Endothelial cell of umbilical vein (primary cell): Measurements from ENCODE around the gene LDLRAD2. TPM values are rescaled to one million over a fixed set of nuclear protein-coding genes. Genes with fewer than 3 reads are reported as not detected.

Experiments used
- BruUV-seq: library from RNA; stranded (reverse); fragments of 400-500 nt; replicated peaks from 2 replicates; lab custom pipeline; 2021; lab: Mats Ljungman, UMichigan
- CTCF ChIA-PET: fragments of 300-600, 350-600 bp; sonication (Branson Sonifier 250); formaldehyde crosslinking; loops from one replicate; lab custom pipeline; 2021; ENCODE audit warnings: antibody characterized with exemption, inconsistent platforms; lab: Charles Lee
- POLR2A ChIA-PET: fragments of 300-600, 350-600 bp; sonication (Branson Sonifier 250); formaldehyde crosslinking; loops from one replicate; lab custom pipeline; 2021; ENCODE audit warnings: antibody characterized with exemption, inconsistent platforms; lab: Charles Lee
- DNase-seq: peaks from one replicate; pipeline ENCODE4 v3.0.0-alpha.2; 2011; ENCODE audit warnings: low read depth, low spot score
- FAIRE-seq: peaks from 2 replicates; lab custom pipeline; 2011; peaks lifted over from hg19 to GRCh38; lab: Jason Lieb, UNC
- H2AFZ ChIP-seq: 2 replicates; pipeline ENCODE4 v1.6.0; 2012; ENCODE audit warnings: low read depth, low read length, control low read depth, inconsistent platforms
- H3K27ac ChIP-seq: 2 replicates; pipeline ENCODE4 v1.5.1; 2011; ENCODE audit warnings: low read depth, mild to moderate bottlenecking, control low read depth, low read length, moderate library complexity; ENCODE audit not compliant: insufficient read depth
- H3K27me3 ChIP-seq, 2 experiments: 2 replicates each; pipeline versions ENCODE4 v1.6.0 to v1.6.1; 2011; ENCODE audit warnings: low read length in 2 of 2, mixed read lengths in 1 of 2; ENCODE audit not compliant: control insufficient read depth in 2 of 2, insufficient read depth in 2 of 2
- H3K36me3 ChIP-seq, 2 experiments: 2 replicates in 1 of 2; 3 replicates in 1 of 2; pipeline ENCODE4 v1.5.1; 2011; ENCODE audit warnings: low read length in 2 of 2, mild to moderate bottlenecking in 1 of 2, moderate library complexity in 1 of 2; ENCODE audit not compliant: control insufficient read depth in 2 of 2, insufficient read depth in 2 of 2; ENCODE audit errors: extremely low read depth in 1 of 2
- H3K4me1 ChIP-seq: 3 replicates; pipeline ENCODE4 v1.5.1; 2011; ENCODE audit warnings: mild to moderate bottlenecking, low read length; ENCODE audit not compliant: control insufficient read depth, insufficient read depth; ENCODE audit errors: extremely low read depth
- H3K4me2 ChIP-seq: 2 replicates; pipeline ENCODE4 v1.6.1; 2011; ENCODE audit warnings: low read length, control low read depth, mixed read lengths; ENCODE audit not compliant: insufficient read depth
- H3K4me3 ChIP-seq, 3 experiments: fragments of 200-600 bp in 1 of 3; sonication (generic), shearing (Covaris generic) in 1 of 3; replicated peaks in 1 of 3; 2 replicates each; pipeline ENCODE4 v1.5.1; 2011 to 2016; ENCODE audit warnings: control low read depth in 3 of 3, low read length in 3 of 3, mild to moderate bottlenecking in 2 of 3, inconsistent platforms in 1 of 3, low read depth in 1 of 3, moderate library complexity in 1 of 3; ENCODE audit not compliant: insufficient read depth in 1 of 3
- H3K79me2 ChIP-seq: 2 replicates; pipeline ENCODE4 v1.6.0; 2012; ENCODE audit warnings: low read length, inconsistent platforms; ENCODE audit not compliant: control insufficient read depth, insufficient read depth
- H3K9ac ChIP-seq: replicated peaks from 2 replicates; pipeline ENCODE3; 2011; ENCODE audit warnings: low read length, control low read depth; ENCODE audit not compliant: insufficient read depth; ENCODE audit errors: extremely low read depth
- H3K9me1 ChIP-seq: replicated peaks from 3 replicates; pipeline ENCODE4 v1.6.0; 2011; ENCODE audit warnings: mild to moderate bottlenecking, low read length; ENCODE audit not compliant: control insufficient read depth, insufficient read depth; ENCODE audit errors: extremely low read depth
- H3K9me3 ChIP-seq: replicated peaks from 2 replicates; pipeline ENCODE4 v1.5.1; 2012; ENCODE audit warnings: low read length, inconsistent platforms; ENCODE audit not compliant: control insufficient read depth, insufficient read depth
- H4K20me1 ChIP-seq: replicated peaks from 2 replicates; pipeline ENCODE3; 2011; ENCODE audit warnings: mild to moderate bottlenecking, low read length; ENCODE audit not compliant: control insufficient read depth, insufficient read depth; ENCODE audit errors: extremely low read depth
- EZH2 ChIP-seq: IDR thresholded peaks from 2 replicates; pipeline ENCODE4 v1.6.1; 2012; ENCODE audit warnings: borderline replicate concordance, low read depth, mild to moderate bottlenecking, moderate library complexity, low read length, inconsistent platforms; ENCODE audit not compliant: severe bottlenecking
- FOS ChIP-seq: IDR thresholded peaks from 2 replicates; pipeline ENCODE4 v1.6.1; 2011; ENCODE audit warnings: mild to moderate bottlenecking, low read length, moderate library complexity, borderline replicate concordance; ENCODE audit not compliant: insufficient read depth
- GATA2 ChIP-seq: IDR thresholded peaks from 2 replicates; pipeline ENCODE4 v1.7.0; 2011; ENCODE audit warnings: low read depth, mild to moderate bottlenecking, moderate library complexity, mixed read lengths, low read length; ENCODE audit not compliant: insufficient read length, insufficient read depth
- JUN ChIP-seq: IDR thresholded peaks from 2 replicates; pipeline ENCODE4 v1.6.1; 2011; ENCODE audit warnings: borderline replicate concordance, low read depth; ENCODE audit not compliant: insufficient read length, insufficient read depth
- POLR2A ChIP-seq: IDR thresholded peaks from 2 replicates; pipeline ENCODE4 v1.6.1; 2012; ENCODE audit warnings: low read depth, mild to moderate bottlenecking, control low read depth, low read length
- POLR2AphosphoS5 ChIP-seq: IDR thresholded peaks from 2 replicates; pipeline ENCODE4 v1.6.1; 2012; ENCODE audit warnings: low read depth, mild to moderate bottlenecking, control low read depth, low read length, moderate library complexity; ENCODE audit not compliant: insufficient read depth
- dilution Hi-C: fragments of 300-500 bp; cut with MboI; formaldehyde crosslinking; loops from one replicate; pipeline ENCODE4 v1.15.0; 2019; ENCODE audit warnings: low sequenced_read_pairs; ENCODE audit not compliant: extremely low pct_ligation_motif_present
- intact Hi-C: fragments of 100-400 bp; cut with micrococcal nuclease; formaldehyde crosslinking; loops from one replicate; pipeline ENCODE4 v1.10.0; 2022
- polyA plus RNA-seq, 4 experiments: library from polyadenylated mRNA; depleted of rRNA in 3 of 4; stranded (reverse) in 3 of 4; unstranded in 1 of 4; fragments of >200 nt; gene quantifications; 2 replicates each; pipeline versions ENCODE4 v1.2.1 to v1.2.3, GENCODE V29; 2011 to 2012; ENCODE audit warnings: missing spikeins in 1 of 4
- total RNA-seq: library from RNA; stranded (reverse); gene quantifications from 2 replicates; pipeline ENCODE4 v1.2.3, GENCODE V29; 2021
- TF ChIP-seq, protein P1 (sequence below), 2 donors: IDR thresholded peaks; 1 replicate in 1 of 2; 2 replicates in 1 of 2; pipeline ENCODE4 v1.5.1; 2011; ENCODE audit warnings: low read length in 2 of 2, mild to moderate bottlenecking in 2 of 2, moderate library complexity in 2 of 2, control low read depth in 1 of 2, inconsistent platforms in 1 of 2, low read depth in 1 of 2; ENCODE audit not compliant: insufficient read depth in 1 of 2; ENCODE audit errors: extremely low read depth in 1 of 2

LDLRAD2 gene
- total and polyA plus RNA-seq, 2 donors (not counting 3 experiments of a cell fraction or from before 2014, with no cell fraction given), result 0.44 TPM; not detected in 1

DNA sequence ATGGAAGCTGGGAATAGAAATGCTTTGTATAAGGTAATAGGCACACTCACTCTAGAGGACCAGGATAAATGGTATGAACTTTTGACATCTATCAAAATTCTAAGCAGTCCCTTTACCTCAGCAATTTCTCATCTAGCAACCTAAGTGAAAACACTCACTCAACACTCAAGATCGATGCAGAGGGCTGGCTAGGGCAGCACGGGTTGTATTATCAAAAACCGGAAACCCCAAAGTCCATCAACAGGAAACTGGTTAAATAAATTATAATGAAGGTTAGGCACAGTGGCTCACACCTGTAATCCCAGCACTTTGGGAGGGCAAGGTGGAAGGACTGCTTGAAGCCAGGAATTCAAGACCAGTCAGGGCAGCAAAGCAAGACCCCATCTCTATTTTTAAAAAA lies 38.5 kb upstream of the LDLRAD2 start:
- dilution Hi-C loops (no loop called here), intact Hi-C loops (no loop called here)
- H3K4me1 ChIP-seq, result peaks cover 16% of the 10 kb centered on the region
- no peaks in the 10 kb centered on the region for H3K9me3 ChIP-seq
- H3K79me2 ChIP-seq, result peaks cover 99% of the 10 kb centered on the region
- no peaks in the 10 kb centered on the region for H3K9me1 ChIP-seq
- DNase-seq, result peak; percentile 71
- no peaks in the 10 kb centered on the region for H3K27me3 ChIP-seq
- H3K9ac ChIP-seq, result no peak overlapping the region
- no peak overlapping the region for H3K27ac ChIP-seq
- H4K20me1 ChIP-seq, result peaks cover 3% of the 10 kb centered on the region
- CTCF ChIA-PET, result interaction anchor here (0.8 to 1.3 kb wide), 3 partner anchors 8 to 12 kb away, joined by 3 to 9 read pairs (median 6); no protein-coding TSS in a partner anchor
- H2AFZ ChIP-seq, result no peak overlapping the region
- POLR2A ChIA-PET, result no interaction called here
- H3K36me3 ChIP-seq, result peaks cover 0 to 2% of the 10 kb centered on the region in 2 experiments
- TF ChIP-seq, protein P1, sequence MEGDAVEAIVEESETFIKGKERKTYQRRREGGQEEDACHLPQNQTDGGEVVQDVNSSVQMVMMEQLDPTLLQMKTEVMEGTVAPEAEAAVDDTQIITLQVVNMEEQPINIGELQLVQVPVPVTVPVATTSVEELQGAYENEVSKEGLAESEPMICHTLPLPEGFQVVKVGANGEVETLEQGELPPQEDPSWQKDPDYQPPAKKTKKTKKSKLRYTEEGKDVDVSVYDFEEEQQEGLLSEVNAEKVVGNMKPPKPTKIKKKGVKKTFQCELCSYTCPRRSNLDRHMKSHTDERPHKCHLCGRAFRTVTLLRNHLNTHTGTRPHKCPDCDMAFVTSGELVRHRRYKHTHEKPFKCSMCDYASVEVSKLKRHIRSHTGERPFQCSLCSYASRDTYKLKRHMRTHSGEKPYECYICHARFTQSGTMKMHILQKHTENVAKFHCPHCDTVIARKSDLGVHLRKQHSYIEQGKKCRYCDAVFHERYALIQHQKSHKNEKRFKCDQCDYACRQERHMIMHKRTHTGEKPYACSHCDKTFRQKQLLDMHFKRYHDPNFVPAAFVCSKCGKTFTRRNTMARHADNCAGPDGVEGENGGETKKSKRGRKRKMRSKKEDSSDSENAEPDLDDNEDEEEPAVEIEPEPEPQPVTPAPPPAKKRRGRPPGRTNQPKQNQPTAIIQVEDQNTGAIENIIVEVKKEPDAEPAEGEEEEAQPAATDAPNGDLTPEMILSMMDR (IDR thresholded peaks at IDR 0.05; ENCODE audit: extremely low read depth in 1 of 2, insufficient read depth in 1 of 2, low read depth in 1 of 2, low read length in 2 of 2), result no peak
- TF ChIP-seq EZH2 (no peak), GATA2 (no peak), POLR2A (no peak)
- H3K4me3 ChIP-seq, result no peak overlapping the region
- no TSS peak for BruUV-seq
- H3K4me2 ChIP-seq, result peak overlapping the region; percentile 25
- FAIRE-seq, result peak; percentile 69

DNA sequence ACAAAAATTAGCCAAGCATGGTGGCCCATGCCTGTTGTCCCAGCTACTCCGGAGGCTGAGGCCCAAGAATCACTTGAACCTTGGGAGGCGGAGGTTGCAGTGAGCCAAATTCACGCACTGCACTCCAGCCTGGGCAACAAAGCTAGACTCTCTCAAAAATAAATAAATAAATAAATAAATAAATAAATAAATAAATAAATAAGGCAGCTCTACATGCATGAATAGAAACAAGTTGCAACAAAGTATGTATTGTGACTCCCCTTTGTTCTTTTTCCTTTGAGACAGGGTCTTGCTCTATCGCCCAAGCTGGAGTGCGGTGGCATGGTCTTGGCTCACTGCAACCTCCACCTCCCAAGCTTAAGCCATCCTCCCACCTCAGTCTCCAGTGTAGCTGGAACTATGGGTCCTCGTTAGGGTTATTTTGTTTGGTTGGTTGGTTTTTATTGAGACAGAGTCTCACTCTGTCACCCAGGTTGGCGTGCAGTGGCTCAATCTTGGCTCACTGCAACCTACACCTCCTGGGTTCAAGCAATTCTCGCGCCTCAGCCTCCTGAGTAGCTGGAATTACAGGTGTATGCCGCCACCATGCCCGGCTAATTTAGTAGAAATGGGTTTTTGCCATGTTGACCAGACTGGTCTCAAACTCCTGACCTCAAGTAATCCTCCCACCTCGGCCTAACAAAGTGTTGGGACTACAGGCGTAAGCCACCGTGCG lies 37.1 kb upstream of the LDLRAD2 start:
- Histone ChIP-seq H3K9me1 (no peaks in the 10 kb centered on the region), H3K4me1 (peaks cover 22% of the 10 kb centered on the region), H3K9me3 (no peaks in the 10 kb centered on the region), H4K20me1 (peaks cover 3% of the 10 kb centered on the region), H3K27ac (no peak overlapping the region), H3K36me3 (no peaks in the 10 kb centered on the region), H3K4me2 (no peak overlapping the region), H3K79me2 (peaks cover 99% of the 10 kb centered on the region), H3K4me3 (no peak overlapping the region), H3K27me3 (no peaks in the 10 kb centered on the region), H2AFZ (no peak overlapping the region), H3K9ac (no peak overlapping the region)
- dilution Hi-C loops, result no loop called here
- FAIRE-seq (no peak), DNase-seq (no peak)
- ChIA-PET POLR2A (no interaction called here), CTCF (interaction anchor here (1.2 kb wide), 2 partner anchors 10 to 11 kb away, joined by 3 read pairs; no protein-coding TSS in a partner anchor)
- no peak for TF ChIP-seq POLR2AphosphoS5
- TF ChIP-seq FOS, result no peak
- no peak for TF ChIP-seq GATA2
- no peak for TF ChIP-seq JUN
- intact Hi-C loops, result no loop called here
- no TSS peak for BruUV-seq
